OCI-LY1 (cell line): Measurements from ENCODE around the gene ICA1.

Experiments
- H2AFZ ChIP-seq: fragments of 200-600 bp; sonication (generic), shearing (Covaris generic); 2 replicates; pipeline ENCODE4 v1.6.0; 2014; ENCODE audit warnings: antibody characterized with exemption, mild to moderate bottlenecking, low read length
- H3F3A ChIP-seq: fragments of 200-600 bp; sonication (generic), shearing (Covaris generic); 2 replicates; pipeline ENCODE4 v1.6.0; 2014; ENCODE audit warnings: mild to moderate bottlenecking, antibody characterized with exemption, low read length, moderate library complexity; ENCODE audit not compliant: insufficient read depth
- H3K27ac ChIP-seq: fragments of 200-600 bp; sonication (generic); 2 replicates; pipeline ENCODE4 v1.5.1; 2014; ENCODE audit warnings: low read length, mixed run types, mild to moderate bottlenecking, low read depth; ENCODE audit not compliant: poor library complexity, severe bottlenecking
- H3K27me3 ChIP-seq: fragments of 200-600 bp; sonication (generic); 2 replicates; pipeline ENCODE4 v1.6.0; 2014; ENCODE audit warnings: antibody characterized with exemption, mild to moderate bottlenecking, low read length, moderate library complexity; ENCODE audit not compliant: insufficient read depth
- H3K36me3 ChIP-seq: fragments of 200-600 bp; sonication (generic); 2 replicates; pipeline ENCODE4 v1.6.1; 2014; ENCODE audit warnings: mild to moderate bottlenecking, antibody characterized with exemption, low read length, moderate library complexity, mixed read lengths; ENCODE audit not compliant: insufficient read depth
- H3K4me1 ChIP-seq: fragments of 200-600 bp; sonication (generic); 2 replicates; pipeline ENCODE4 v1.5.1; 2014; ENCODE audit warnings: mild to moderate bottlenecking, low read length, moderate library complexity; ENCODE audit not compliant: insufficient read depth, severe bottlenecking
- H3K4me2 ChIP-seq: fragments of 200-600 bp; sonication (generic), shearing (Covaris generic); 2 replicates; pipeline ENCODE4 v1.6.1; 2014; ENCODE audit warnings: low read length
- H3K4me3 ChIP-seq: fragments of 200-600 bp; sonication (generic); 2 replicates; pipeline ENCODE4 v1.5.1; 2014; ENCODE audit warnings: low read length, low read depth, mild to moderate bottlenecking, mixed read lengths; ENCODE audit not compliant: poor library complexity, severe bottlenecking
- H3K79me2 ChIP-seq: fragments of 200-600 bp; shearing (Covaris generic); 2 replicates; pipeline ENCODE4 v1.6.1; 2016; ENCODE audit warnings: mixed run types, low read length, mixed read lengths; ENCODE audit not compliant: insufficient read depth
- H3K9ac ChIP-seq: fragments of 200-600 bp; sonication (generic), shearing (Covaris generic); 2 replicates; pipeline ENCODE4 v1.6.1; 2014; ENCODE audit warnings: mild to moderate bottlenecking, low read length, mixed read lengths
- H3K9me2 ChIP-seq: fragments of 200-600 bp; sonication (generic), shearing (Covaris generic); 2 replicates; pipeline ENCODE4 v1.6.1; 2014; ENCODE audit warnings: low read depth, mild to moderate bottlenecking, low read length, mixed read lengths
- H3K9me3 ChIP-seq: fragments of 200-600 bp; shearing (Covaris generic); 2 replicates; pipeline ENCODE4 v1.6.1; 2014; ENCODE audit warnings: low read length, mixed read lengths
- H4K20me1 ChIP-seq: fragments of 200-600 bp; sonication (generic), shearing (Covaris generic); 2 replicates; pipeline ENCODE4 v1.6.0; 2016; ENCODE audit warnings: mild to moderate bottlenecking, low read length; ENCODE audit not compliant: insufficient read depth
- CTCF ChIP-seq: fragments of 200-600 bp; sonication (generic), shearing (Covaris generic); IDR thresholded peaks from 2 replicates; pipeline ENCODE4 v1.5.1; 2017; ENCODE audit warnings: mild to moderate bottlenecking, antibody characterized with exemption, low read length, moderate library complexity, mixed read lengths
- EZH2 ChIP-seq: fragments of 200-600 bp; sonication (generic), shearing (Covaris generic); IDR thresholded peaks from 2 replicates; pipeline ENCODE4 v1.8.0; 2017; ENCODE audit warnings: borderline replicate concordance, mixed run types, mild to moderate bottlenecking, antibody characterized with exemption, low read length, moderate library complexity, mixed read lengths

Gene ICA1

DNA sequence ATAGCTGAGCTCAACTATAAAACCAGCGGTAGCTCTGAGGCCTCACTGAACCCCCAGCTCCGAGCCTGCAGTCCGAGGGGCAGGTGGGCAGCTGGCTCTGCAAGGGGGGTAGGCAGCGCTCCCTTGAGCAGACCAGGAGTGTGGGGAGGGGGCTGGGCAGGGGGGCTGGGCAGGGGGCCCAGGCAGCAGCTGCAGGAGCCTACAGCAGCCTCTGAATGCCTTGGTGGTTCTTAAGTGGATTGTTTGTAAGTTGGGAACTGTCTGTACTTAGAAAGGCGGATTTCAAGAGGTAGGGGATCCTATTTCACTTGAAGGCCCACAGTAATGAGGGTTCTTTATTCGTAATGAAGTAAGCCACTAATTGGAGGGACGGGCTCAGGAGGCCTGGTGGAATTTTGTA lies 72.3 kb downstream of the ICA1 start:
- Histone ChIP-seq H3K27me3 (no peaks in the 10 kb centered on the region), H3K4me3 (no peak overlapping the region), H3K9me2 (no peaks in the 10 kb centered on the region), H3K79me2 (no peaks in the 10 kb centered on the region), H3K36me3 (no peaks in the 10 kb centered on the region), H3K4me1 (peaks cover 29% of the 10 kb centered on the region), H3F3A (no peaks in the 10 kb centered on the region), H2AFZ (peak overlapping the region; percentile 85; the same call in 1 of the 2 replicates), H3K9ac (no peak overlapping the region), H3K27ac (peak overlapping the region; percentile 15), H3K4me2 (peak overlapping the region; percentile 12; the same call in 1 of the 2 replicates), H3K9me3 (no peaks in the 10 kb centered on the region), H4K20me1 (no peaks in the 10 kb centered on the region)
- TF ChIP-seq EZH2 (no peak), CTCF (no peak)

DNA sequence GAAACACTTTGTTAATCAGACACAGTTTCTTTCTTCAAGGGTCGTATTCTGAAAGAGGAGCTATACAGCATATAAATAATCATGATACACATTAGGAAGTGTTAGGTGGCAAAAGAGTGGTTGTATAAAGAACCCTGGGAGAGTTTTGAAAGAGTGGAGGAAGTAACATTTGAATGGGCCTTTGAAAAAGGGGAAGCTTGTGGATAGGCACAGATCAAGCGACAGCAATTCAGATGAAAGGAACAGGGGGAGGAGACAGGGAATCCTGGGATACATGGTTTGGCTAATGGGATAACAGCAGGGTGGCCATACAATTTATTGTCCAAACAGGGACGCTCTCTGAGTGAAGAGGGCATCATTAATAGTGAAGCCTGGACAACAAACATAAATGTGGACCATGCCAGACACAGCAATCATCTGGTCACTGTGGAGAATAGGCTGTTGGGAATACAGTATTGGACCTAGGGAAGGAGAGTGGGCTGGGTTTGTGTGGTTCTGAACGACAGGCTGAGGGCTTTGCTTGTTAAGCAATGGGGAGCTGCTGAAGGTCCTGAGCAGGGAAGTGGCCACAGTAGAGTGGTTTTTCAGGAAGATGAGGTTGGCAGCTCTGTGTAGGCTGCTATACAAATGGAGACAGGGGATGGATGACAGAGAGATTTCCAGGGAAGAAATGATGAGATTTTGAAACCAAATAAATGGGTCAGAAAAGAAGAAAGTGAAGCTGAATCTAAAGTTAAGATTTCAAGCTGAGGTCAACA lies 75.9 kb downstream of the ICA1 start:
- H3K79me2 ChIP-seq, result no peaks in the 10 kb centered on the region
- peaks cover 27% of the 10 kb centered on the region for H3K4me1 ChIP-seq
- no peak overlapping the region for H3K27ac ChIP-seq
- H3K27me3 ChIP-seq, result no peaks in the 10 kb centered on the region
- no peak overlapping the region for H2AFZ ChIP-seq
- no peaks in the 10 kb centered on the region for H3K36me3 ChIP-seq
- H4K20me1 ChIP-seq, result no peaks in the 10 kb centered on the region
- H3F3A ChIP-seq, result no peaks in the 10 kb centered on the region
- no peak overlapping the region for H3K4me2 ChIP-seq
- H3K9me3 ChIP-seq, result no peaks in the 10 kb centered on the region
- H3K9me2 ChIP-seq, result no peaks in the 10 kb centered on the region
- TF ChIP-seq EZH2, result no peak
- H3K4me3 ChIP-seq, result no peak overlapping the region
- no peak overlapping the region for H3K9ac ChIP-seq

- no peak for TF ChIP-seq CTCF
- TF ChIP-seq EZH2, result no peak
- H3K27ac ChIP-seq, result no peak overlapping the region
- H3K9ac ChIP-seq, result no peak overlapping the region
- no peaks in the 10 kb centered on the region for H3K27me3 ChIP-seq
- no peaks in the 10 kb centered on the region for H3K9me3 ChIP-seq
- H3F3A ChIP-seq, result no peaks in the 10 kb centered on the region
- no peaks in the 10 kb centered on the region for H4K20me1 ChIP-seq
- no peak overlapping the region for H2AFZ ChIP-seq
- H3K9me2 ChIP-seq, result no peaks in the 10 kb centered on the region
- no peak overlapping the region for H3K4me3 ChIP-seq
- H3K36me3 ChIP-seq, result no peaks in the 10 kb centered on the region
- peaks cover 12% of the 10 kb centered on the region for H3K4me1 ChIP-seq
- H3K79me2 ChIP-seq, result no peaks in the 10 kb centered on the region
- H3K4me2 ChIP-seq, result no peak overlapping the region
Observed at GRCh38 chr7:8184221-8184620, 77.7 kb downstream of the ICA1 start.

GRCh38 chr7:8179486-8179885 lies 82.5 kb downstream of the ICA1 start:
- no peaks in the 10 kb centered on the region for H4K20me1 ChIP-seq
- H3K27ac ChIP-seq, result no peak overlapping the region
- H3K27me3 ChIP-seq, result no peaks in the 10 kb centered on the region
- TF ChIP-seq CTCF (no peak), EZH2 (no peak)
- H3F3A ChIP-seq, result no peaks in the 10 kb centered on the region; the same call in 1 of the 2 replicates
- no peak overlapping the region for H2AFZ ChIP-seq
- no peak overlapping the region for H3K9ac ChIP-seq
- no peaks in the 10 kb centered on the region for H3K9me2 ChIP-seq
- H3K4me2 ChIP-seq, result no peak overlapping the region
- H3K4me3 ChIP-seq, result no peak overlapping the region
- no peaks in the 10 kb centered on the region for H3K79me2 ChIP-seq
- no peaks in the 10 kb centered on the region for H3K36me3 ChIP-seq
- H3K9me3 ChIP-seq, result no peaks in the 10 kb centered on the region
- peaks cover 39% of the 10 kb centered on the region for H3K4me1 ChIP-seq
